ENCODE data around the gene TAGLN. TPM values are rescaled to one million over a fixed set of nuclear protein-coding genes. Genes with fewer than 3 reads are reported as not detected.

TAGLN gene
- total and polyA plus RNA-seq, 2 of the 8 experiments (the other 6 are each of a cell fraction or from before 2014, with no cell fraction given): 140 to 300 TPM

DNA sequence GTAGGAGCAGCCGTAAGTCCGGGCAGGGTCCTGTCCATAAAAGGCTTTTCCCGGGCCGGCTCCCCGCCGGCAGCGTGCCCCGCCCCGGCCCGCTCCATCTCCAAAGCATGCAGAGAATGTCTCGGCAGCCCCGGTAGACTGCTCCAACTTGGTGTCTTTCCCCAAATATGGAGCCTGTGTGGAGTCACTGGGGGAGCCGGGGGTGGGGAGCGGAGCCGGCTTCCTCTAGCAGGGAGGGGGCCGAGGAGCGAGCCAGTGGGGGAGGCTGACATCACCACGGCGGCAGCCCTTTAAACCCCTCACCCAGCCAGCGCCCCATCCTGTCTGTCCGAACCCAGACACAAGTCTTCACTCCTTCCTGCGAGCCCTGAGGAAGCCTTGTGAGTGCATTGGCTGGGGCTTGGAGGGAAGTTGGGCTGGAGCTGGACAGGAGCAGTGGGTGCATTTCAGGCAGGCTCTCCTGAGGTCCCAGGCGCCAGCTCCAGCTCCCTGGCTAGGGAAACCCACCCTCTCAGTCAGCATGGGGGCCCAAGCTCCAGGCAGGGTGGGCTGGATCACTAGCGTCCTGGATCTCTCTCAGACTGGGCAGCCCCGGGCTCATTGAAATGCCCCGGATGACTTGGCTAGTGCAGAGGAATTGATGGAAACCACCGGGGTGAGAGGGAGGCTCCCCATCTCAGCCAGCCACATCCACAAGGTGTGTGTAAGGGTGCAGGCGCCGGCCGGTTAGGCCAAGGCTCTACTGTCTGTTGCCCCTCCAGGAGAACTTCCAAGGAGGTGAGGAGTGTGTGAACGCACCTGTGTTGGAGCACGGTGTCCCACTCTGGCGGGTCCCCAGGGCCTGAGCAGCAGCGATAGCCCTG, at the start of gene TAGLN (continued):
- TF ChIP-seq CHD7 (IDR thresholded peaks at IDR 0.05; ENCODE audit: insufficient replicate concordance, low read length) (no peak), TAF1 (IDR thresholded peaks at IDR 0.05; ENCODE audit: low read depth, low read length) (peak; percentile 81), SIX5 (IDR thresholded peaks at IDR 0.05; ENCODE audit: low read depth, low read length) (no peak), JUND (IDR thresholded peaks at IDR 0.05; ENCODE audit: low read length) (peak; percentile 71), SRF (IDR thresholded peaks at IDR 0.05; ENCODE audit: low read depth, low read length) (peak; percentile 96), RXRA (IDR thresholded peaks at IDR 0.05; ENCODE audit: insufficient read depth, low read depth, low read length) (no peak), JUN (IDR thresholded peaks at IDR 0.05; ENCODE audit: low read depth, low read length) (no peak), TAF7 (optimal IDR thresholded peaks at IDR 0.05; ENCODE audit: borderline replicate concordance, low read depth, low read length) (peak; percentile 85), BACH1 (IDR thresholded peaks at IDR 0.05; ENCODE audit: low read length) (no peak)
